Loucy (cell line): ENCODE results near the gene DNAH17.

Source experiments
- EZH2phosphoT487 ChIP-seq: fragments of 200-600 bp; IDR thresholded peaks from 2 replicates; pipeline ENCODE4 v1.6.1; 2018; ENCODE audit warnings: antibody characterized with exemption, mild to moderate bottlenecking, moderate library complexity, borderline replicate concordance
- TF ChIP-seq, protein P1 (sequence below): fragments of 200-600 bp; sonication (generic); conservative IDR thresholded peaks from 2 replicates; pipeline ENCODE4 v1.5.1; 2014; ENCODE audit warnings: mild to moderate bottlenecking, antibody characterized with exemption, low read length

DNA sequence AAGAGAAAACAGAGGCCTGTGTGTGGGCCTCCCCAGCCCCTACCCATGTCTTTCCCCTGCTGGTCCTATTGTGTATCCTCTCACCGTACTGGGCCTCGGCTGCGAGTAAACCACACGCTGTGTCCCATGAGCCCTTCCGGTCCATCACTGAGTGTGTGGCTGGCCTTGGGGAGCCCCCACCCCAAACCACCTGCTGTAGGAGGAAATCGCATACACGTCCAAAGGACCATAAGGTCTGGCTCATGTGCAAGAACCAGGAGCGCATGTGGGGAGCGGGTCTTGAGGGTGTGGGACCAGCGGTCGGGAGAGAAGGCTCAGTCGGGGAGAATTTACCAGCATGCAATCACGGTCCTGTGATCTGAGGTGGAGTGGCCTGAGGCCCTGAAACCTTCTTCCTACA, 38.4 kb upstream of the DNAH17 start:
- TF ChIP-seq, protein P1, sequence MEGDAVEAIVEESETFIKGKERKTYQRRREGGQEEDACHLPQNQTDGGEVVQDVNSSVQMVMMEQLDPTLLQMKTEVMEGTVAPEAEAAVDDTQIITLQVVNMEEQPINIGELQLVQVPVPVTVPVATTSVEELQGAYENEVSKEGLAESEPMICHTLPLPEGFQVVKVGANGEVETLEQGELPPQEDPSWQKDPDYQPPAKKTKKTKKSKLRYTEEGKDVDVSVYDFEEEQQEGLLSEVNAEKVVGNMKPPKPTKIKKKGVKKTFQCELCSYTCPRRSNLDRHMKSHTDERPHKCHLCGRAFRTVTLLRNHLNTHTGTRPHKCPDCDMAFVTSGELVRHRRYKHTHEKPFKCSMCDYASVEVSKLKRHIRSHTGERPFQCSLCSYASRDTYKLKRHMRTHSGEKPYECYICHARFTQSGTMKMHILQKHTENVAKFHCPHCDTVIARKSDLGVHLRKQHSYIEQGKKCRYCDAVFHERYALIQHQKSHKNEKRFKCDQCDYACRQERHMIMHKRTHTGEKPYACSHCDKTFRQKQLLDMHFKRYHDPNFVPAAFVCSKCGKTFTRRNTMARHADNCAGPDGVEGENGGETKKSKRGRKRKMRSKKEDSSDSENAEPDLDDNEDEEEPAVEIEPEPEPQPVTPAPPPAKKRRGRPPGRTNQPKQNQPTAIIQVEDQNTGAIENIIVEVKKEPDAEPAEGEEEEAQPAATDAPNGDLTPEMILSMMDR, result no peak
- TF ChIP-seq EZH2phosphoT487, result no peak
